VCaP (cell line): ENCODE data around the gene INTS14.

Source experiments
- H3K27ac ChIP-seq: fragments of 450-650 bp; 2 replicates; pipeline ENCODE4 v1.5.1; 2017
- CTCF ChIP-seq: fragments of 450-650 bp; conservative IDR thresholded peaks from 2 replicates; pipeline ENCODE4 v1.5.1; 2017; ENCODE audit warnings: mild to moderate bottlenecking, moderate library complexity

Gene INTS14

DNA sequence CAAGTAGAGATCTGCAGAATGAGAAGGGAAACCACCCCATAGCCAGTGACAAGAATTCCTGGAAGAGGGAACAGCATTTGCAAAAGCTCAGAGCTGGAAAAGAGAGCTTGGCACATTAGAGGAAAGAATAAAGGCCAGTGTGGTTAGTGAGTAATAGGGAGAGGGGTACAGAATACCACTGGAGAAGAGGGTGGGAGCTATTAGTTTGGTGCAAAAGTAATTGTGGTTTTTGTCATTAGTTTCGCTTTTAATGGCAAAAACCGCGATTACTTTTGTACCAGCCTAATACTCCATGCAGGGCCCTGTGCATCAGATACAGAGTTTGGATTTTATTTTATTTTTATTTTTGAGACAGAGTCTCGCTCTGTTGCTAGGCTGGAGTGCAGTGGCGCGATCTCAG lies 20.6 kb upstream of the INTS14 start:
- no peak overlapping the region for H3K27ac ChIP-seq
- TF ChIP-seq CTCF: no peak

- no peak for TF ChIP-seq CTCF
These were observed 19.8 kb upstream of the INTS14 start for GRCh38 chr15:65630760-65631159.

GRCh38 chr15:65629548-65629947 lies 18.6 kb upstream of the INTS14 start:
- TF ChIP-seq CTCF: no peak
- peak overlapping the region; percentile 73 for H3K27ac ChIP-seq

More at GRCh38 chr15:65630760-65631159, 19.8 kb upstream of the INTS14 start:
- H3K27ac ChIP-seq: peak overlapping the region; percentile 73

DNA sequence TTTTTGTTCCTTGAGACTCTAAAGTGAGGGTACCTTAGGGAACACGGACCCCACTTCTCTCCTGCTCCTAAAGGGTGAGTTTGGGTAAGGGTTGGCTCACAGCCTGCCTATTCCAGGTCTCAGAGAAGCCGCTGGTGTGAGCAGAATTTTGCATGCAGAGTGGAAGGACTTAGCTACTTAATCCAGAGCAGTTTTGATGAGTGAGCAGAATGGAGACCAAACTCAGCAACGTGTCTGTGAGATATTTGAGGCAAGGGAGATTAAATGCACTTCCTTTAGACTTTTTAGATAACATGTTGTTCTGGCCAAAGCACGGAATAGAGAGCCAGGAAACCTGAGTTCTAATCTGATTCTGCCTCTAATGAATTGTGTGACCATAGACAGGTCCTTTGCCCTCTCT lies 15.9 kb upstream of the INTS14 start:
- no peak overlapping the region for H3K27ac ChIP-seq
- no peak for TF ChIP-seq CTCF

DNA sequence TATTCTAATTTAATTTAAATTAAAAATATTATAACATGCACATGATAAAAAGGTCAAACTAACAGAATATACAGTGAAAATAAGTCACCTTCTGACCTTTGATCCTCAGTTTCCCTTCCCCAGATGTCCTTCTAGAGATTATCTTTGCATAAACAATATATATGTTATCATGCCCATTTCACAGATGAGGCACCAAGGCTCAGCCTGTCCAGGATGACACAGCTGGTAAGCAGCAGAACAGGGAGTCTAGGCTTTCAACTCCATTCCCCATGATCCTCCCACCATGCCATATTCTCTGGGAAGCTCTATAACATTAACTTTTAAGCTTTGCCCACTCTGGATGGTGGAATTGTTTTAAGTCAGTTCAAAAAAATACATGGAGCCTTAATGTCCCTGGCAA lies 12.2 kb upstream of the INTS14 start:
- TF ChIP-seq CTCF: no peak

DNA sequence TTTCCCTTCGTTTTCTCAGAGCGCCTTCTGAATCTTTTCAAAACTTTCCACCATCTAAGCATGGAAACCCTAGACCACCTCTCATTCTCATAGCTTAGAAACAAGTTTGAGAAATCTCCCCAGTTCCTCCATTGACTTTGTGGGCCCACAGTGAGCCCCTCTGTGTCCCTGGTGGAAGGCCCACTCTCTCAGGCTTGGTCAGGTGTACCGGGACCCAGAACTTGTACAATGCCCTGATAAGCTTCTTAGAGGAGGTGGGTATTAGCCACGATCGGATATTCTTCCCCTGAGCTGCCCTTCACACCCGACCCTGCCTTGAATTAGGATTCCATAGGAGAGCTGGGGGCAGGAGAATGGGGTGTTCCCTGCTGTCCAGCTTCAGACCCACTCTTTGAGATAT lies 10.7 kb upstream of the INTS14 start, which contains the start of gene SLC24A1:
Gene SLC24A1 (plus strand): TSS at position 301 of the 400 bp plus-strand sequence. CDS start 2,143 bp downstream, outside the sequence.
- no peak within 1 kb of the TSS for H3K27ac ChIP-seq
- no peak for TF ChIP-seq CTCF

More for the DNA sequence above, 12.2 kb upstream of the INTS14 start:
- no peak overlapping the region for H3K27ac ChIP-seq

DNA sequence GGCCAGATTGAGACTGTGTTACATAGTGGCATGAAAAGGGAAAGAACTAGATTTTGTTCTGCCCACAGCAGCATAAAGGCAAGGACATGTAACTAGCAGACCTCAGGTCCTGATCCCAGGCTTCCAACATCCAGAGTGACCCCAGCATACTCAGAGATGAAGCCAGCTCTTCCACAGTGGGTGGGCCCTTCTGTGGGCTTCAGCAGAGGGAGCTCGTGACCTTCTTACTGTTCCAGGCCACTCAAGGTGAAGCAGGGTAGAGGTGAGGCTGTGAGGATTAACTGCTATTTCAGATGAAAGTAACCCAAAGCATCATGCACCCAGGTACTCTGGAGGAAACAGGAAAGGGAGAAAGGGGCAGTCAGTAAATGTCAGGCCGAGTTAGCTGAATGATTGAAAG lies 9.9 kb upstream of the INTS14 start:
- H3K27ac ChIP-seq: no peak overlapping the region
- TF ChIP-seq CTCF: no peak
